HG03565 (cell line): ENCODE results near the gene TMEM19.
"Not testable (repeated sequence)": the region's sequence is repeated elsewhere in the genome, so short reads cannot be mapped to it uniquely, and the experiment has no call there.

Source experiments
- ATAC-seq: cut with Tn5 transposase; IDR thresholded peaks from one replicate; pipeline ENCODE4 v1.9.1; 2021; ENCODE audit warnings: mild to moderate bottlenecking, moderate library complexity; ENCODE audit not compliant: unreplicated experiment

Gene TMEM19

GRCh38 chr12:71664411-71665089 lies 21.3 kb upstream of the TMEM19 start:
- no peak for ATAC-seq

DNA sequence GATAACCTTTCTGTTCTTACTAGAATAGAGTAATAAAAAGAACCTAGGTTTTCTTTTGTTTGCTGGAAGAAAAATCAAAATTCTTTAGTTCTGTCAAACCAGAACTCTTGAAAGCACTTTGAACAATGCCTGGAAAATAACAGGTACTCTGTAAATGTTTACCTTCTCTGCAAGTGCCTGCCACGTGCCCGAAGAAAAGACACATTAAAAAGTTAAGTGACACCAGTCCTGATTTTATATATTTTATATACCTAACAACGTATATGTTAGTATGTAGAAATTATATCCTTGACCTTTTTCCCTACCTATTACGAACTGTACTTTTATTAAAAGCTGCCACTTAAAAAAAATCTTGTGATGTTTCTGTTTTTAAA lies 20.8 kb upstream of the TMEM19 start:
- ATAC-seq, result no peak

GRCh38 chr12:71666259-71666658 lies 19.6 kb upstream of the TMEM19 start:
- no peak for ATAC-seq

DNA sequence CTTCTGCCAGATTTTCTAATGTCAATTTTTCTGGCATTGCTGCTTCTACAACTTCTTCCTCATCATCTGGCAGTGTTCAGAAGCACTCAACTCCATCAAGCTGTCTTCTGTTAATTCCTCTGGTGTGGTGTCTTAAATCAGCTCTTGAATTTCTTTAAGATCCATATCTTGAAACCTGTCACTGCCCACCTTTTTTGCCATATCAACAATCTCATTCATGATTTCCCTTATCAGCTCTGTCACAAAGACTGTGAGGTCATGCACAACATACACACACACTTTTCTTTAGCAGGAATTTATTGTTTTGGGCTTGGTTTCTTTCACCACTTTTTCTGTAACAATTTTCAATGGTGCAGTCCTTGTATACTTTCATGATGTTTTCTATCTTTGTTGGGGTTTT lies 14.6 kb upstream of the TMEM19 start:
- no peak for ATAC-seq

DNA sequence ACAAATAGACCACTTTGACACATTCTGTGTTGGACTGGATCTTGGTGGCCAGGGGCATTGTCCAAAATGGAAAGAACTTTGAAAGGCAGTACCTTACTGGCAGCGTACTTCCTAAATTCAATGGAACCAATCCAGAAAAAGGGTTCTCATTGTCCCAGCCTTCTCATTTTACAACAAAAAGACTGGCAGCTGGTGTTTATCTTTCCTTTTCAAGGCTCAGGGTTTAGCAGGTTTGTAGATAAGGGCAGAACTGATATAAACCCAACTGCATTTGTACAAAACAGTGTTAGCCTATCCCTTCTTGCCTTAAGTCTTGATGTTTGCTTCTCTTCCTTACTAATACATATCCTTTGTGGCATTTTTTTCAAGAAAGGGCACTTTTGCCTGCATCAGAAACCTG lies 14.1 kb upstream of the TMEM19 start:
- ATAC-seq, result no peak

GRCh38 chr12:71682466-71682865 lies 3.4 kb upstream of the TMEM19 start:
- ATAC-seq, result no peak

DNA sequence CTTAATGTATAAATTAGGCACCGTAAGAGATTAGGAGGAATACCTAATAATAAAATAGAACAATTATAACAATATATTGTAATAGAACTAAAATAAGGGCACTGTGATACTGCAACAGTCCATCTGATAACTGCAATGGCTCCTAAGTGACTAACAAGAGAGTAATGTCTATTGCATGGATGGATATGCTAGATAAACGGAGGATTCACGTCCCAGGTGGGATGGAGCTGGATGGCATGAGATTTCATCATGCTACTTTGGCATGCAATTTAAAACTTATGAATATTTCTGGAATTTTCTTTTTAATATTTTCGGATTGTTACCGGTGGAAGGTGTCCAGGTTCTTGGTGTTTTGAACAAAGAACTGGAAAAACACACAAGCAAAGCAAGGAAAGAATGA lies 2.2 kb upstream of the TMEM19 start:
- no peak for ATAC-seq

- no peak for ATAC-seq
Observed at GRCh38 chr12:71684081-71684480, 1.8 kb upstream of the TMEM19 start.

- ATAC-seq, result no peak
Observed at GRCh38 chr12:71685312-71685906, 473 bp upstream of the TMEM19 start.

DNA sequence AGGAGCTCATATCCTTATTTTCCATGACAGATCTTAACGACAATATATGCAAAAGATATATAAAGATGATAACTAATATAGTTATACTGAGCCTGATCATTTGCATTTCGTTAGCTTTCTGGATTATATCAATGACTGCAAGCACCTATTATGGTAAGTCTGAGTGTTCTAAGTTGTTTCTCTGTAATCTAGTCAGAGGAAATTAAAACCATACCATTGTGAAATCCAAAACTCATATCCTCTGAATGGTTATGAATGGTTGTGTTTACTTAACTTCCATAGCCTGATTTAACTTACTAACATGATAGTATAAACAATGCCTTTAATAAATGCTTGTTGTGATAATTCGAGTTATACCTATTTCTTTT lies 760 bp downstream of the TMEM19 start:
- no peak for ATAC-seq

- ATAC-seq, result not testable (repeated sequence)
Observed at GRCh38 chr12:71687172-71687571, 1.3 kb downstream of the TMEM19 start.

DNA sequence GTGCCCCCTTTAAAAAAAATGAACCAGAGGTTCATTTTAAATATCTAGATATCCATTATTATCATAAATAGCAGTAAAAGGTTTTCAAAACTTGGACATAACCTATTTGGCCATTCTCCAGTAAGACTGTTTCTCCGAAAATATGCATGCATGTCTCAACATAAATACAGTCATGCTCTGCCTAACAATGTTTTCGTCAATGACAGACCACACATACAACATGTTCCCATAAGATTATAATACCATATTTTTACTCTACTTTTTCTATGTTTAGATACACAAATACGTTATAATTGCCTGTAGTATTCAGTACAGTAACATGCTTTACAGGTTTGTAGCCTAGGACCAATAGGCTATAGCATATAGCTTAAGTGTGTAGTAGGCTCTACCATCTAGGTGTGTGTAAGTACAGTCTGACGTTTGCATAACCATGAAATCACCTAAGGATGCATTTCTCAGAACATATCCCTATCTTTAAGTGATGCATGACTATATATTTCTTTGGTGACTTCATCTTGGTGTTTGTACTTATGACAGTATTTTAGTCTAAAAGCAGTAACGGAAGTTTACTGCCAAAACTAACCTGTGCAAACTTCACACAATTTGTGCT lies 3.2 kb downstream of the TMEM19 start:
- ATAC-seq, result no peak

DNA sequence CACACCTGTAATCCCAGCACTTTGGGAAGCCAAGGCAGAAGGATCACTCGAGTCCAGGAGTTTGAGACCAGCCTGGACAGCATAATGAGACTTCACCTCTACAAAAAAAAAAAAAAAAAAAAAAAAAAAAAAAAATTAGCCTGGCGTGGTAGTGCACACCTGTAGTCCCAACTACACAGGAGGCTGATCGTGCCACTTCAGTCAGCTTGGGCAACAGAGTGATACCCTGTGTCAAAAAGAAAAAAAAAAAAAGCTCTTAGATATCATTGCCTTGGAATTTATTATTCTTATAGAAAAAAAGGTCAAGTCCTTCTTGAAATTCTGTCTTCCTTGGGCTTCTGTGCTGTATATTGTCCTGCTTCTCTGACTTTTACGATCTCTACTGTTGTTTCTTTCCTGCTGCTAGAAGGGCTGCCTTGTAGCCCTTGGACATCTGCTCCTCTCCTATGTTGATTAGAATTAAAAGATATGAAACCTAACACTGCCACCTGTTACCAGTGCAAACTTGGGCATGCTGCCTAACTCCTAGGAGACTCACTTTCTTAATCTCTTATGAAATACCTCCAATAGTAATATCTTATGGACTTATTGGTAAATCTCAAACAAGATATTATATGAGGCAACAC lies 5.7 kb downstream of the TMEM19 start:
- no peak for ATAC-seq

DNA sequence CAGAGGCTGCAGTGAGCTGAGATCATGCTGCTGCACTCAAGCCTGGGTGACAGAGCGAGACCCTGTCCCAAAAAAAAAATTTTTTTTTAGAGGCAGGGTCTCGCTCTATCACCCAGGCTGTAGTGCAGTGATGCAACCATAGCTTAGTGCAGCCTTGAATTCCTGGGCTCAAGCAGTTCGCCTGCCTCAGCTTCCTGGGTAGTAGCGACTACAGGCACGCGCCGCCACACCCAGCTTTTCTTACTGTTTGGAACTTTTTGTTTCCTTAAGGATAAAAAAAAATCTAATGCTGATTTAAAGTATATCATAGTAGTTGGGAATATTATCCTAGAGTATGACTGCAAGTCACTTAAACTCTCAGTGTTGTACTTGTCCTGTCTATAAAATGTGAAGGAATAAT lies 7.2 kb downstream of the TMEM19 start:
- no peak for ATAC-seq

DNA sequence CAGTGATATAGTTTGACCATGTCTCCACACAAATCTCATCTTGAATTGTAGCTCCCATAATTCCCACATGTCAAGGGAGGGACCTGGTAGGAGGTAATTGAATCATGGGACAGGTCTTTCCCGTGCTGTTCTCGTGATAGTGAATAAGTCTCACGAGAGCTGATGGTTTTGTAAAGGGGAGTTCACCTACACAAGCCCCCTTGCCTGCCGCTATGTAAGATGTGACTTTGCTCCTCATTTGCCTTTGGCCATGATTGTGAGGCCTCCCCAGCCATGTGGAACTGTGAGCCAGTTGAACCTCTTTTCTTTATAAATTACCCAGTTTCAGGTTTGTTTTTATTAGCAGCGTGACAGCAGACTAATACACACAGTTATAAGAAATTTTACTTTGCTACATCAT lies 7.8 kb downstream of the TMEM19 start:
- peak; percentile 8 for ATAC-seq

GRCh38 chr12:71694099-71694820 lies 8.4 kb downstream of the TMEM19 start:
- ATAC-seq, result peak; percentile 85

DNA sequence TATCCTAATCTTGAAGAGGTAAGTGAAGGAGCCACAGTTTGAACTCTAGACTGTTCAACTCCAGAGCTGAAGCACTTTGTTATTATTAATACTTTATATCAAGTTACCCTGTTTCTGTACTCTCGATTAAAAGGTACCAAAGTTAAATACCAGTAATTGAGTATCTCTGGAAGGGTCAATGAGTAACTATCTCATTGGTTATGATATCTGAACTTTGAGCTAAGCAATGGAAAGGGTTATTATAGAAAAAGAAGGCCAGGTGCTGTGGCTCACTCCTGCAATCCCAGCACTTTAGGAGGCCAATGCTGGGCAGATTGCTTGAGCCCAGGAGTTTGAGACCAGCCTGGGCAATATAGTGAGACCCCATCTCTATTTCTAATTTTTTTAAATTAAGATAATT lies 9.9 kb downstream of the TMEM19 start:
- no peak for ATAC-seq

GRCh38 chr12:71702181-71702580 lies 16.3 kb downstream of the TMEM19 start:
- not testable (repeated sequence) for ATAC-seq

GRCh38 chr12:71702590-71702989 lies 16.7 kb downstream of the TMEM19 start:
- ATAC-seq, result no peak

GRCh38 chr12:71703206-71703605 lies 17.3 kb downstream of the TMEM19 start:
- no peak for ATAC-seq

DNA sequence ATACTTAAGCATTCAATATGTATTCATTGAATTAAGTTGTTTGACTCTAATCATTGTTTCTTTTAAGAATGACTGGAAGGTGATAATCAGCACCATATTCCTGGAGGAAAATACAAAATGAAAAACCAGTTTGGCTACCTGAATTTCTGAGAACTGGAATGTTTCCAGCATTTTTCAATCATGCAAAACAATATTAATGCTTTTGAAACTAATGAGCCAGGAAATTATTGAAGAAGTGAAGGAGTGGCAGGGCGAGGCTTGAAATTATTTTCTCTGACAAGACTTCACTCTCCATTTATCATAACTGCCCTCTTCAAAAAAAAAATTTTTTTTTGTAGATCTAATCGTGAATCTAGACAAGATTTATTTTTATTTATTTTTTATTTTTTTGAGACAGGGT lies 19.0 kb downstream of the TMEM19 start:
- ATAC-seq, result no peak

GRCh38 chr12:71708658-71709057 lies 22.8 kb downstream of the TMEM19 start:
- ATAC-seq, result no peak
